ENCODE data around the gene NUMB. TPM values are rescaled to one million over a fixed set of nuclear protein-coding genes. Genes with fewer than 3 reads are reported as not detected.

The NUMB gene
- total and polyA plus RNA-seq, 2 of the 13 experiments (the other 11 are each of a cell fraction or from before 2014, with no cell fraction given) = 20.3 to 71.1 TPM

DNA sequence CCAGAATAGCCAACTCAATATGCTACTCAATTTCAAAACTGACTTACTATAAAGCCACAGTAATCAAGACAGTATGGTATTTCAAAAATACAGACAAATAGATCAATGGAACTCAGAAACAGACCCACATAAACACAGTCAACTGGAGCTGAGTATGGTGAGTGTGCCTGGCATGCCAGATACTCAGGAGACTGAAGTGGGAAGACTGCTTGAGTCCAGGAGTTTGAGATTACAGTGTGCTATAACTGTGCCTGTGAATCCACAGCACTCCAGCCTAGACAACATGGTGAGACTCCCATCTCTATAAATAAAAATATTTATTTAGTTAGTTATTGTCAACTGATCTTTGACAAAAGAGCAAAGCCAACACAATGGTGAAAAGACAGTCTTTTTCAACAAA, 81.8 kb downstream of the NUMB start (continued):
- TF ChIP-seq CSRNP1 (CRISPR knock-in tag; IDR thresholded peaks at IDR 0.05) = no peak
- TF ChIP-seq ZNF550 (CRISPR knock-in tag; IDR thresholded peaks at IDR 0.05; ENCODE audit: borderline replicate concordance) = no peak
- no peak for TF ChIP-seq ZNF12 (CRISPR knock-in tag; IDR thresholded peaks at IDR 0.05)

DNA sequence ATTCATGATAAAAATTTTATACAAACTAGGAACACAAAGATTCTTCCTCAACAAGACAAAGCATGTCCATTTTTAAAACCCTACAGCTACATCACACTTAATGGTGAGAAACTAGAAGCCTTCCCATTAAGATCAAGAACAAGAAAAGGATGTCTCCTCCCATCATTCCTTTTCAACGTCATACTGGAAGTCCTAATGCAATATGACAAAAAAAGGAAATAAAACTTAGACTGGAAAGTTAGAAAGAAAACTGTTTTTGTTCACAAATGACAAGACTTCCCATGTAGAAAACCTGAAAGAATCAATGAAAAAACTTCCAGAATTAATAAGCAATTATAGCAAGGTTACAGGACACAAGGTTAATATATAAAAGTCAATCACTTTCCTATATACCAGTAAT, 82.5 kb downstream of the NUMB start:
- no peak overlapping the region for H3K4me3 ChIP-seq (replicated peaks in 1 of 3; ENCODE audit: insufficient read depth in 1 of 3, low read depth in 2 of 3, low read length in 3 of 3)
- ATAC-seq = no peak
- WGBS (ENCODE audit: low lambda C conversion rate) = 98% methylated on average over 1 of the region's 1 CpG
- no peak overlapping the region for H2AFZ ChIP-seq (ENCODE audit: low read length)
- no peaks in the 10 kb centered on the region for H3K9me3 ChIP-seq (ENCODE audit: low read length)
- H3K27me3 ChIP-seq (ENCODE audit: control insufficient read depth in 1 of 2, insufficient read depth in 2 of 2, low read length in 2 of 2) = no peaks in the 10 kb centered on the region
- no peaks in the 10 kb centered on the region for H3K4me1 ChIP-seq (ENCODE audit: insufficient read depth, low read length)
- ChIA-PET CTCF (ENCODE audit: low intra/inter-chr PET ratio, low total read pairs) (no interaction called here), POLR2A (no interaction called here)
- no peak for FAIRE-seq
- no peak overlapping the region for H3K27ac ChIP-seq (ENCODE audit: extremely low read length, insufficient read depth, low read length)
- BruUV-seq (replicated peaks) = no TSS peak
- peaks cover 10% of the 10 kb centered on the region for H3K79me2 ChIP-seq (ENCODE audit: insufficient read depth, low read length)
- H3K4me2 ChIP-seq (ENCODE audit: low read depth, low read length) = no peak overlapping the region
- in situ Hi-C loops (cut with HindIII; ENCODE audit: extremely low pct_ligation_motif_present, low pct_unique_long_range_greater_than_20kb) (no loop called here), intact Hi-C loops (cut with micrococcal nuclease; ENCODE audit: unreplicated experiment) (no loop called here)
- no peak overlapping the region for H3K9ac ChIP-seq (ENCODE audit: insufficient read depth, low read depth, low read length)
- H4K20me1 ChIP-seq (ENCODE audit: insufficient read depth, low read length) = no peaks in the 10 kb centered on the region
- no peak for DNase-seq (ENCODE audit: low spot score)
- H3K36me3 ChIP-seq (replicated peaks in 1 of 2; ENCODE audit: control insufficient read depth in 1 of 2, insufficient read depth in 2 of 2, low read length in 2 of 2) = no peaks in the 10 kb centered on the region; a peak in 1 of 5 replicates
- TF ChIP-seq PITX1 (CRISPR knock-in tag; IDR thresholded peaks at IDR 0.05) = no peak
- TF ChIP-seq, protein P1, sequence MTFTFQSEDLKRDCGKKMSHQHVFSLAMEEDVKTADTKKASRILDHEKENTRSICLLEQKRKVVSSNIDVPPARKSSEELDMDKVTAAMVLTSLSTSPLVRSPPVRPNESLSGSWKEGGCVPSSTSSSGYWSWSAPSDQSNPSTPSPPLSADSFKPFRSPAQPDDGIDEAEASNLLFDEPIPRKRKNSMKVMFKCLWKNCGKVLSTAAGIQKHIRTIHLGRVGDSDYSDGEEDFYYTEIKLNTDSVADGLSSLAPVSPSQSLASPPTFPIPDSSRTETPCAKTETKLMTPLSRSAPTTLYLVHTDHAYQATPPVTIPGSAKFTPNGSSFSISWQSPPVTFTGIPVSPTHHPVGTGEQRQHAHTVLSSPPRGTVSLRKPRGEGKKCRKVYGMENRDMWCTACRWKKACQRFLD (CRISPR knock-in tag; IDR thresholded peaks at IDR 0.05; ENCODE audit: borderline replicate concordance) = no peak
- TF ChIP-seq HHEX (CRISPR knock-in tag; IDR thresholded peaks at IDR 0.05) = no peak
- no peak for TF ChIP-seq MXD4 (CRISPR knock-in tag; IDR thresholded peaks at IDR 0.05)
- no peak for TF ChIP-seq ZNF569 (CRISPR knock-in tag; IDR thresholded peaks at IDR 0.05; ENCODE audit: borderline replicate concordance)
- no peak for TF ChIP-seq ZNF550 (CRISPR knock-in tag; IDR thresholded peaks at IDR 0.05; ENCODE audit: borderline replicate concordance)
- TF ChIP-seq, protein P2, sequence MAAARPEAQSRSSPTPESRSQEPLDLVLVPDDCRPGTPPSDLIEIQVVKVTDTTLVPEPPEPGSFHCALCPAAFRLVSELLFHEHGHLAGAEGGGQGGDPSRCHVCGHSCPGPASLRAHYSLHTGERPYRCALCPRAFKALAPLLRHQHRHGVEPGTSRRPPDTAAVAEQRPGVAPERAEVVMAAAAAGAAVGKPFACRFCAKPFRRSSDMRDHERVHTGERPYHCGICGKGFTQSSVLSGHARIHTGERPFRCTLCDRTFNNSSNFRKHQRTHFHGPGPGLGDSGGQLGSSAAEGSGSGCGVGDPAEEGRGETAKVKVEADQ (CRISPR knock-in tag; IDR thresholded peaks at IDR 0.05; ENCODE audit: borderline replicate concordance) = no peak
- TF ChIP-seq NCOA1 (CRISPR knock-in tag; IDR thresholded peaks at IDR 0.05) = no peak
- TF ChIP-seq ZNF101 (CRISPR knock-in tag; IDR thresholded peaks at IDR 0.05; ENCODE audit: borderline replicate concordance, low read depth) = no peak
- TF ChIP-seq MTF1 (CRISPR knock-in tag; IDR thresholded peaks at IDR 0.05) = no peak
- TF ChIP-seq ZHX1 (CRISPR knock-in tag; IDR thresholded peaks at IDR 0.05; ENCODE audit: low read depth) = no peak
- TF ChIP-seq SP4 (CRISPR knock-in tag; IDR thresholded peaks at IDR 0.05) = no peak
- TF ChIP-seq, protein P3, sequence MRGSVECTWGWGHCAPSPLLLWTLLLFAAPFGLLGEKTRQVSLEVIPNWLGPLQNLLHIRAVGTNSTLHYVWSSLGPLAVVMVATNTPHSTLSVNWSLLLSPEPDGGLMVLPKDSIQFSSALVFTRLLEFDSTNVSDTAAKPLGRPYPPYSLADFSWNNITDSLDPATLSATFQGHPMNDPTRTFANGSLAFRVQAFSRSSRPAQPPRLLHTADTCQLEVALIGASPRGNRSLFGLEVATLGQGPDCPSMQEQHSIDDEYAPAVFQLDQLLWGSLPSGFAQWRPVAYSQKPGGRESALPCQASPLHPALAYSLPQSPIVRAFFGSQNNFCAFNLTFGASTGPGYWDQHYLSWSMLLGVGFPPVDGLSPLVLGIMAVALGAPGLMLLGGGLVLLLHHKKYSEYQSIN (CRISPR knock-in tag; IDR thresholded peaks at IDR 0.05; ENCODE audit: borderline replicate concordance) = no peak
- TF ChIP-seq NR2F2 (IDR thresholded peaks at IDR 0.05; ENCODE audit: borderline replicate concordance, low read depth) = no peak
- no peak for TF ChIP-seq SMAD9 (CRISPR knock-in tag; IDR thresholded peaks at IDR 0.05)
